Liver (tissue), 3 donors: Measurements from ENCODE around the gene CTRB1.

Experiments used
- FOXA1 ChIP-seq: IDR thresholded peaks from 2 replicates; pipeline ENCODE4 v1.6.1; 2016; ENCODE audit warnings: antibody characterized with exemption
- RAD21 ChIP-seq, 2 donors: IDR thresholded peaks; 2 replicates each; pipeline ENCODE4 v1.6.1; 2016; ENCODE audit warnings: antibody characterized with exemption in 2 of 2, mild to moderate bottlenecking in 2 of 2
- SP1 ChIP-seq: IDR thresholded peaks from 2 replicates; pipeline ENCODE4 v1.6.1; 2018; ENCODE audit warnings: antibody characterized with exemption, mild to moderate bottlenecking
- TAF1 ChIP-seq: conservative IDR thresholded peaks from 2 replicates; pipeline ENCODE4 v1.6.1; 2016; ENCODE audit warnings: antibody characterized with exemption, mild to moderate bottlenecking
- YY1 ChIP-seq: IDR thresholded peaks from 2 replicates; pipeline ENCODE4 v1.6.1; 2016; ENCODE audit warnings: antibody characterized with exemption, mild to moderate bottlenecking
- TF ChIP-seq, protein P1 (sequence below): fragments of 150-350 bp; IDR thresholded peaks from 2 replicates; pipeline ENCODE4 v1.5.1; 2017; ENCODE audit warnings: improper control_type of control experiment, low read depth, low read length; ENCODE audit not compliant: missing input control
- donor health status: healthy.
- donor health status: healthy.

DNA sequence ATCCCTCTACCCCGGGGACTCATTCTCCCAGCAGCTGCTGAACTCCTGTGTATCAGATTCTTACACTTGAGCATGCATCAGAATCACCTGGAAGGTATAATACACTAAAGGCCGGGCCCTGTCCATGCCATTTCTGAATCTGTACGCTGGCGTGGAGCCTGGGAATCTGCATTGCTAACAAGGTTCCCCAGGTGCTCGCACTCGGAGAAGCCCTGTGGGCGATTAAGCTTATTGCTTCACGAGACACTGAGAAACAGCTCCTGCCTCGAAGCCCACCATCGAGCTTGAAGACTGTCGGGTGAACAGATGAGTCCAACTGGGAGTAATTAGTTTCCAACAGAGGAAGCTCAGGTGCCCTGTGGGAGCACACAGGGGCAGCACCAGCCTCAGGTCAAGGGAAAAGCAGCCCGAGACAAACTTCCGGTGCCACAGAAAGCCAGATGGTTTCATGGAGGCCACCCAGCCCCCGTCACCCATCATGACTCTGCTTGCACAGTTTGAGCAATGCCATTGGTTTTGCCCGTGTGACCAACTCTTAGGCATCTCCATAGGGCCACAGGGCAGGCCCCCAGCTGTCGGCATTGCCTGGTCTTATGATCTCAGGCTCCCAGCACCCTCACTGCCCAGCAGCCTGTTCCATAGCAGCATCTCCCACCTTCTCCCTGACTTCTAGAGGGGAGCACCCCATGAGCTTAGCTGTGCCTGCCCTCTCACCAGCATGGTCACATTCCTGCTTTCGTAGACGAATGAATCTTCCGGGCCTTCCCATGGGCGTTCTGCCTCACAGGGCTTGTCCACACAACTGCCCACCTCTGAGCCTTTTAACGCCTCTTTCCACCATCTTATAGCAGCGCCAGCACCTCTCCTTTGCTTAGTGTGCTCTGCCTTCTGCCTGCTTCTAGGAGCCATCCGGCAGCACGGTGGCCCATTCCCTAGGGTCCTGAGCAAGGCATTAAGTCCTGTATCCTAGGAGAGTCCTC is 22.7 kb upstream of the CTRB1 start:
- TF ChIP-seq RAD21 (IDR thresholded peaks at IDR 0.05) (no peak), TAF1 (no peak), YY1 (no peak), SP1 (no peak), FOXA1 (no peak)
- TF ChIP-seq, protein P1, sequence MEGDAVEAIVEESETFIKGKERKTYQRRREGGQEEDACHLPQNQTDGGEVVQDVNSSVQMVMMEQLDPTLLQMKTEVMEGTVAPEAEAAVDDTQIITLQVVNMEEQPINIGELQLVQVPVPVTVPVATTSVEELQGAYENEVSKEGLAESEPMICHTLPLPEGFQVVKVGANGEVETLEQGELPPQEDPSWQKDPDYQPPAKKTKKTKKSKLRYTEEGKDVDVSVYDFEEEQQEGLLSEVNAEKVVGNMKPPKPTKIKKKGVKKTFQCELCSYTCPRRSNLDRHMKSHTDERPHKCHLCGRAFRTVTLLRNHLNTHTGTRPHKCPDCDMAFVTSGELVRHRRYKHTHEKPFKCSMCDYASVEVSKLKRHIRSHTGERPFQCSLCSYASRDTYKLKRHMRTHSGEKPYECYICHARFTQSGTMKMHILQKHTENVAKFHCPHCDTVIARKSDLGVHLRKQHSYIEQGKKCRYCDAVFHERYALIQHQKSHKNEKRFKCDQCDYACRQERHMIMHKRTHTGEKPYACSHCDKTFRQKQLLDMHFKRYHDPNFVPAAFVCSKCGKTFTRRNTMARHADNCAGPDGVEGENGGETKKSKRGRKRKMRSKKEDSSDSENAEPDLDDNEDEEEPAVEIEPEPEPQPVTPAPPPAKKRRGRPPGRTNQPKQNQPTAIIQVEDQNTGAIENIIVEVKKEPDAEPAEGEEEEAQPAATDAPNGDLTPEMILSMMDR: no peak
